ENCODE measurements around the gene DALRD3.

Gene DALRD3

GRCh38 chr3:48996640-48997039 lies 21.7 kb downstream of the DALRD3 start:
- no peak overlapping the region for H3K4me3 ChIP-seq (ENCODE audit: low read length)
- DNase-seq (ENCODE audit: low read depth), result no peak
- TF ChIP-seq CTCF (IDR thresholded peaks at IDR 0.05; ENCODE audit: insufficient read depth, low read depth, low read length, missing control alignments), result no peak

- no peak overlapping the region for H3K4me3 ChIP-seq (ENCODE audit: low read length)
- DNase-seq (ENCODE audit: low read depth), result no peak
- TF ChIP-seq CTCF (IDR thresholded peaks at IDR 0.05; ENCODE audit: insufficient read depth, low read depth, low read length, missing control alignments), result no peak
These were observed 24.5 kb downstream of the DALRD3 start for GRCh38 chr3:48993834-48994233.

- TF ChIP-seq CTCF (IDR thresholded peaks at IDR 0.05; ENCODE audit: insufficient read depth, low read depth, low read length, missing control alignments), result no peak
- H3K4me3 ChIP-seq (ENCODE audit: low read length), result peak overlapping the region; percentile 45
- DNase-seq (ENCODE audit: low read depth), result peak; percentile 50
These were observed 26.4 kb downstream of the DALRD3 start for GRCh38 chr3:48991851-48992545.

GRCh38 chr3:48990636-48991469 lies 27.5 kb downstream of the DALRD3 start:
- no peak for DNase-seq (ENCODE audit: low read depth)
- TF ChIP-seq CTCF (IDR thresholded peaks at IDR 0.05; ENCODE audit: insufficient read depth, low read depth, low read length, missing control alignments), result no peak
- H3K4me3 ChIP-seq (ENCODE audit: low read length), result peak overlapping the region; percentile 45

GRCh38 chr3:48989796-48990635 lies 28.4 kb downstream of the DALRD3 start, which contains the start of gene P4HTM:
Gene P4HTM (plus strand): TSS chr3:48990241. CDS start chr3:48990257, 16 bp downstream.
- peak; percentile 75 for DNase-seq (ENCODE audit: low read depth)
- TF ChIP-seq CTCF (IDR thresholded peaks at IDR 0.05; ENCODE audit: insufficient read depth, low read depth, low read length, missing control alignments), result peak; percentile 36
- H3K4me3 ChIP-seq (ENCODE audit: low read length), result peak within 1 kb of the TSS; percentile 45

- no peak for DNase-seq (ENCODE audit: low read depth)
- H3K4me3 ChIP-seq (ENCODE audit: low read length), result peak overlapping the region; percentile 45
- no peak for TF ChIP-seq CTCF (IDR thresholded peaks at IDR 0.05; ENCODE audit: insufficient read depth, low read depth, low read length, missing control alignments)
These were observed 29.1 kb downstream of the DALRD3 start for GRCh38 chr3:48989126-48989795.
